ENCODE results near the gene PRKCE.

- TF ChIP-seq CTCF (IDR thresholded peaks at IDR 0.05) = no peak
- no peak for TF ChIP-seq EZH2 (IDR thresholded peaks at IDR 0.05; ENCODE audit: borderline replicate concordance, insufficient read depth, low read depth, low read length, poor library complexity, severe bottlenecking)
These were observed 17.3 kb upstream of the PRKCE start for GRCh38 chr2:45634223-45634622.
